GM10266 (cell line): Measurements from ENCODE around the gene AIF1.

Source experiments
- DNase-seq: peaks from one replicate; pipeline ENCODE4 v3.0.0; 2012; ENCODE audit errors: extremely low spot score
- TF ChIP-seq, protein P1 (sequence below): IDR thresholded peaks from 2 replicates; pipeline ENCODE4 v1.5.1; 2012; ENCODE audit warnings: mild to moderate bottlenecking, low read depth; ENCODE audit not compliant: control insufficient read depth, insufficient read depth; ENCODE audit errors: missing control alignments

AIF1 gene

DNA sequence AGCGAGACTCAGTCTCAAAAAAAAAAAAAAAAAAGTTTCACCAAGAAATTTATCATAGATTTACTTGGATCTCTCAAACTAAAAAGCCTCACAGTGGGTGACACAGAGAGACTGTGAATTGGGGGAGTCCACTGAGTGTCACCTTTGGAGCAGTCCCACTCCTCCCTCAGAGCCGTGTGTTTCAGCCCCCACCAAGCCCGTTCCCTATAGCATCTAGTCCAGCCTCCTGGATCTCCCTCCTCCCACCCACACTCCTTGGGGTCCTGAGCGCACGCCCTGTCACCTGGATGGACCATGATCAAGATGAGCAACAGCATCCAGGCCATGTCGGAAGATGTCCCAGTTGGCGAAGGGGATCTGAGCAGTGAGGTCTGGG lies 22.6 kb upstream of the AIF1 start:
- TF ChIP-seq, protein P1, sequence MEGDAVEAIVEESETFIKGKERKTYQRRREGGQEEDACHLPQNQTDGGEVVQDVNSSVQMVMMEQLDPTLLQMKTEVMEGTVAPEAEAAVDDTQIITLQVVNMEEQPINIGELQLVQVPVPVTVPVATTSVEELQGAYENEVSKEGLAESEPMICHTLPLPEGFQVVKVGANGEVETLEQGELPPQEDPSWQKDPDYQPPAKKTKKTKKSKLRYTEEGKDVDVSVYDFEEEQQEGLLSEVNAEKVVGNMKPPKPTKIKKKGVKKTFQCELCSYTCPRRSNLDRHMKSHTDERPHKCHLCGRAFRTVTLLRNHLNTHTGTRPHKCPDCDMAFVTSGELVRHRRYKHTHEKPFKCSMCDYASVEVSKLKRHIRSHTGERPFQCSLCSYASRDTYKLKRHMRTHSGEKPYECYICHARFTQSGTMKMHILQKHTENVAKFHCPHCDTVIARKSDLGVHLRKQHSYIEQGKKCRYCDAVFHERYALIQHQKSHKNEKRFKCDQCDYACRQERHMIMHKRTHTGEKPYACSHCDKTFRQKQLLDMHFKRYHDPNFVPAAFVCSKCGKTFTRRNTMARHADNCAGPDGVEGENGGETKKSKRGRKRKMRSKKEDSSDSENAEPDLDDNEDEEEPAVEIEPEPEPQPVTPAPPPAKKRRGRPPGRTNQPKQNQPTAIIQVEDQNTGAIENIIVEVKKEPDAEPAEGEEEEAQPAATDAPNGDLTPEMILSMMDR = no peak
- DNase-seq = no peak

DNA sequence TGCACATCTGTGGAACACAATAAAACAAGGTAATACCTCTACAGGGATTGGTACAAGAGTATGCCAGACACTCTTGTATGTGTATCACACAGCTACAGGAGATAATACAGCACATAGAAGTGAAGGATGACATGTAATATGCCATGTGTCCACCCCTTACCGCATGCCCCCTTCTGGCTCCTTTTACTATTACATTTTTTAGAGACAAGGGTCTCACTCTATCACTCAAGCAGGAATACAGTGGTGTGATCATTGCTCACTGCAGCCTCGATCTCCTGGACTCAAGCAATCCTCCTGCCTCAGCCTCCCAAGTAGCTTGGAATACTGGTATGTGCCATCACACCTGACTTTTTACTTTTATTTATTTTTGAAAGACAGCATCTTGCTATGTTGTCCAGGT lies 18.0 kb upstream of the AIF1 start:
- TF ChIP-seq, protein P1 = peak; percentile 54
- DNase-seq = peak; percentile 57

DNA sequence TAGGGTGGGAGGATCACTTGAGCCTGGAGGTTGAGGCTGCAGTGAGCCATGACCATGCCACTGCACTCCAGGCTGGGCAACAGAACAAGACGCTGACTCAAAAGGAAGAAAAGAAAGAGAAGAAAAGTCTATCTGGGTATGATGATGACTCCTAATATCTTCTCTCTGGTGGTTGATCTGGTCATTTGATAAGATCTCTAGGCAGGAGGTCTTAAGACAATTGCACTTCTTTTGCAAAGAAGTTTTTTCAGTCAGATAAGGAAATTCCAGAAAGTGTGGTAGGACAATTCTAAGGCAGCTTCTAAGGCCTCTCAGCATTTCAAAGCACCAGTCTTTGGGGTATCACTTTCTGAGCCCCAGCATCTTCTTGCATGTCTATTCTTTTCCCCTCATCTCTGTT lies 7.7 kb upstream of the AIF1 start:
- TF ChIP-seq, protein P1 = no peak
- DNase-seq = no peak

DNA sequence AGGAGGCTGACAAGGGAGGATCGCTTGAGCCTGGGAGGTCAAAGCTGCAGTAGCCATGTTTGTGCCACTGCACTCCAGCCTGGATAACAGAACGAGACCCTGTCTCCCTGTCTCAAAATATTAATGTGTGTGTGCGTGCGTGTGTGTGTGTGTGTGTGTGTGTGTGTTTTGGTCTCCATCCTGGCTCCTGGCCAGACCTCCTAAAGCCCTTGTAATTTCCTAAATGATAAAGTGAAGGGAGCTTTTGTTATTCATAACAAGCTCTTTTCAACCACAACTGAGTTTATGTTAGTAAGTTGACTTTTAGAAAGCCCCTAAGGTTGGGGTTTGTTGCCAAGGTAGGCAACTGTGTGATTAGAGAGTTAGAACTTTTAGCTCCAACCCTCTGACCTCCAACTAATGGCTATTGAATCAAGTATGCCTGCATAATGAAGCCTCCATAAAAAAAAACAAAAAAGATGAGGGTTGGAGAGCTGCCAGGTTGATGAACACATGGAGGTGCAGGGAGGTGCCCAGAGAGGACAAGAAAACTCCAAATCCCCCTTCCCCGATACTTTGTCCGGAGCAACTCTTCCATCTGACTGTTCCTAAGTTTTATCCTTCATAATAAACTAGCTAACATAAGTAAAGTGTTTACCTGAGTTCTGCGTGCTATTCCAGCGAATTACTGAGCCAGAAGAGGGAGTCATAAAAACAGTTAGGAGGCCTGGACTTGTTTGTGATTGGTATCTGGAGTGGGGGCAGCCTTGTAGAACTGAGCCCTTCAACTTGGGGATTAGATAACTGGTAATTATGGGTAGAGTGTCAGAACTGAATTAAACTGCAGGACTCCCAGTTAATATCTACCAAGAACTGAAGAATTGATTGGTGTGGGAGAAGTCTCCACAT lies 5.3 kb upstream of the AIF1 start:
- DNase-seq = no peak
- TF ChIP-seq, protein P1 = no peak

DNA sequence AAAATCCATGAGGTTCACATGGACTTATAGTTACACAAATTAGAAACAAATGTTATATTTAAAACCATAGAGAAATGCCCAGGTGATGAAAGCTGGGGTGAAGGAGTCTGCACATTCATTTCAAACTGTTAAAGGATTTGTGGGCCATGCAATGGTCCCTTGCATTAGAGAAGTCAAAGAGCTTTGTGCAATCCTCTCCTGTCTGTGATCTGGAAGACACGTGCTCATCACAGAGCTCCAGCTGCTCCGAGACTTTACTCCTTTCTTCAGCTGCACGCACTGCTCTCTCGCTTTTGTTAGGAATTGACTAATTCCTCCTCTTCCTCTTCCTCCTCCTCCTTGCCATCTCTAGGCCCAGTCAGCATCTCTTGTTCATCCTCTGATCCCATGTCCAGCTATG lies 4.1 kb upstream of the AIF1 start:
- no peak for DNase-seq

DNA sequence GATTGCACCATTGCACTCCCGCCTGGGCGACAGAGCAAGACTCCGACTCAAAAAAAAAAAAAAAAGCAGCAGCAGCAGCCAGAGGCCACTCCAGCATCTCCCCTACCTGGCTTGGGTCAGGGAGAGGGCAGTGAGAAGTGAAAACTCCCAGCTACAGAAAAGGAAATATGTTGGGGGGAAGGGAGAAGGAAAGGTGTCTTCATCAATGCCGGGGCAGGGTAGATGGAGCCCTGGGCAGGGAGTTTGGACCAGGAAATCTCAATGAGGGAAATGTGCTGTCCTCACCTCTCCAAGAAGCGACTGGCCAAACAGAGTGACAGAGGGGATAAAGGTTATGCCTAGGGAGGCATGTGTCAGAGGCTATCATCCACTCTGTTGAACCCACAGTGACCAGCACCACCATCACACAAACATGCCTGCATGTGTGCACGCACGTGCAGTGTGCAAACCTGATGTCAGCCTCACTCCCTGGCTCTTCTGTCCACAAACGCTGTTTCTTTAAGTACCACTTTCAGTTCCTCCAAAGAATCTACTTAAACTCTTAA lies 887 bp upstream of the AIF1 start:
- peak; percentile 64 for DNase-seq
- TF ChIP-seq, protein P1 = no peak

More for the DNA sequence above, 4.1 kb upstream of the AIF1 start:
- TF ChIP-seq, protein P1 = no peak

DNA sequence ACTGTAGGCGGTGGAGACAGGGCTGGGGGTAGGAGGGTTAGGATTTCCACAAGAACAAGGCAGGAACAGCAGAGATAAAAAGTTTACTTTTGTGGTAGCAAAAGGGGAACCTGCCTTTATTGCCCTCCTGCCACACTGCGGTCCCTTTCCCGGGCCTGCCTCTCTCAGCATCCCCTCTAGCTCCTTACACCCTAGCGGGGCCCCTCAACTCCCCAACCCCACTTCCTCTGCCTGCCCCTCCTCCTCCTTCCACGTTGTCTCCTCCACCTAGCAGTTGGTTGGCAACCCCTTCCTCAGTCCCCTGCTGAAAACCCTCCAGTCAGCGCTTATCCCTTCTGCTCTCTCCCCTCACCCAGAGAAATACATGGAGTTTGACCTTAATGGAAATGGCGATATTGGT lies 714 bp downstream of the AIF1 start:
- TF ChIP-seq, protein P1 = no peak
- no peak for DNase-seq
